Prostate gland (tissue), 2 donors: ENCODE measurements around the gene MCOLN1. TPM values are rescaled to one million over a fixed set of nuclear protein-coding genes. Genes with fewer than 3 reads are reported as not detected.

Source experiments
- DNase-seq: peaks from one replicate; pipeline ENCODE4 v3.0.0-alpha.2; 2019; ENCODE audit warnings: low spot score
- H3K27ac ChIP-seq, 2 donors: fragments of 200-600 bp; sonication (generic); 2 replicates each; pipeline ENCODE4 v1.5.1; 2017 to 2019
- H3K27me3 ChIP-seq: fragments of 200-600 bp; sonication (generic); replicated peaks from 2 replicates; pipeline ENCODE4 v1.5.1; 2019; ENCODE audit not compliant: insufficient read depth
- H3K36me3 ChIP-seq, 2 donors: fragments of 200-600 bp; sonication (generic); 1 replicate in 1 of 2; 2 replicates in 1 of 2; pipeline versions ENCODE4 v1.5.1 to v1.8.1; 2017 to 2019
- H3K4me1 ChIP-seq: fragments of 200-600 bp; sonication (generic); replicated peaks from 2 replicates; pipeline ENCODE4 v1.5.1; 2019
- H3K4me3 ChIP-seq, 2 donors: fragments of 200-600 bp; sonication (generic); 2 replicates each; pipeline ENCODE4 v1.5.1; 2017 to 2019
- H3K9me3 ChIP-seq: fragments of 200-600 bp; sonication (generic); 2 replicates; pipeline ENCODE4 v1.5.1; 2017
- POLR2A ChIP-seq: fragments of 450-650 bp; IDR thresholded peaks from one replicate; pipeline ENCODE4 v1.6.1; 2016; ENCODE audit warnings: antibody characterized with exemption, mild to moderate bottlenecking
- POLR2AphosphoS5 ChIP-seq: sonication (generic); formaldehyde crosslinking; IDR thresholded peaks from one replicate; pipeline ENCODE4 v1.6.1; 2017; ENCODE audit warnings: antibody characterized with exemption
- WGBS: methylation state at CpG from one replicate; pipeline ENCODE4 v1.1.5; 2018; 5-methylcytosine and 5-hydroxymethylcytosine counted together
- intact Hi-C: fragments of 100-400 bp; cut with DNase I; formaldehyde crosslinking; loops from one replicate; pipeline ENCODE4 v1.14.2; 2022
- total RNA-seq, 2 donors: library from RNA; depleted of rRNA; stranded (reverse); fragments of >200 nt; gene quantifications; one replicate each; pipeline ENCODE4 v1.1.0, GENCODE V29; 2016
- TF ChIP-seq, protein P1 (sequence below), 4 experiments: fragments of 200-600 bp in 2 of 4; fragments of 450-650 bp in 2 of 4; sonication (generic) in 2 of 4; IDR thresholded peaks; 1 replicate in 3 of 4; 2 replicates in 1 of 4; pipeline ENCODE4 v1.5.1; 2016 to 2019; ENCODE audit warnings: antibody characterized with exemption in 4 of 4, mild to moderate bottlenecking in 2 of 4, moderate library complexity in 2 of 4

MCOLN1 gene
- 10 to 100 TPM; 13.4 to 24.8 TPM for total RNA-seq

DNA sequence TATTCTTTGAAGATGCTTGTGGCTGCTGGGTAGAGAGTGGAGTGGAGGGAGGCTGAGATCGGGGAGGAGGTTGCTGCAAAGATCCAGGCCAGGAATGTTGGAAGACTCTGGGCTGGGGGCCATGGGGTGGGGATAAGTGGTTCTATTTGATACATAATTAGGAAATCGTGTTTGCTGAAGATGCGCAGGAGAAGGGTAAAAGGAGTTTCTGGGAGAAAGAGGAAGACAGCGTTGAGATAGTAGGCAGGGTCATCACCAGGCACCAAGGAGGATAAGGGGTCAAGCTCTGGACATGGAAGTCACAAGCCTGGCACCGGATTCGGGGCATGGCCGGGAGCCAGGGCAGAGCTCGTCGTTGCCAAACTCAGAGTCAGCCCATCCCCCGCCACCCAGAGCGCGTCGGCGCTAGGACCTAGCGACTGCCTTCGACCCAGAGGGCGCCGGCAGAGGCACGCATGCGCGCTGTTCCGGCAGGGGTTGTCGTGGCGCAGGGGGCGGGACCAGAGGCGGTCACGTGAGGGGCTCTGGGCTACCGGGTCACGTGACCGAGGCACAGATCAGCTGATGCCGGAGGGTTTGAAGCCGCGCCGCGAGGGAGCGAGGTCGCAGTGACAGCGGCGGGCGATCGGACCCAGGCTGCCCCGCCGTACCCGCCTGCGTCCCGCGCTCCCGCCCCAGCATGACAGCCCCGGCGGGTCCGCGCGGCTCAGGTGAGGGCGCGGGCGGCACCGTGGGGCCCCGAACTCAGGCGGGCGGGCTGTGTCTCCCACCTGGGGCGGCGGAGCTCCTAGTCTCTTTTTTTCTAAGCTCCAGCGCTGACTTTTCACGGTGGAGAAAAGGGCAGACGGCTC is at the start of gene MCOLN1:
Gene MCOLN1 (plus strand): TSS at position 553 of the 851 bp plus-strand sequence. CDS start 127 bp downstream, at position 680.
- Histone ChIP-seq H3K4me3 (peak within 1 kb of the TSS; percentile 77 to 94), H3K27me3 (no peaks in the 10 kb centered on the region), H3K27ac (peak within 1 kb of the TSS; percentile 47 to 58), H3K9me3 (no peaks in the 10 kb centered on the region), H3K4me1 (peaks cover 12% of the 10 kb centered on the region), H3K36me3 (peaks cover 0 to 8% of the 10 kb centered on the region in 2 donors)
- TF ChIP-seq POLR2A = peak; percentile 81
- peak; percentile 100 for TF ChIP-seq POLR2AphosphoS5
- TF ChIP-seq, protein P1, sequence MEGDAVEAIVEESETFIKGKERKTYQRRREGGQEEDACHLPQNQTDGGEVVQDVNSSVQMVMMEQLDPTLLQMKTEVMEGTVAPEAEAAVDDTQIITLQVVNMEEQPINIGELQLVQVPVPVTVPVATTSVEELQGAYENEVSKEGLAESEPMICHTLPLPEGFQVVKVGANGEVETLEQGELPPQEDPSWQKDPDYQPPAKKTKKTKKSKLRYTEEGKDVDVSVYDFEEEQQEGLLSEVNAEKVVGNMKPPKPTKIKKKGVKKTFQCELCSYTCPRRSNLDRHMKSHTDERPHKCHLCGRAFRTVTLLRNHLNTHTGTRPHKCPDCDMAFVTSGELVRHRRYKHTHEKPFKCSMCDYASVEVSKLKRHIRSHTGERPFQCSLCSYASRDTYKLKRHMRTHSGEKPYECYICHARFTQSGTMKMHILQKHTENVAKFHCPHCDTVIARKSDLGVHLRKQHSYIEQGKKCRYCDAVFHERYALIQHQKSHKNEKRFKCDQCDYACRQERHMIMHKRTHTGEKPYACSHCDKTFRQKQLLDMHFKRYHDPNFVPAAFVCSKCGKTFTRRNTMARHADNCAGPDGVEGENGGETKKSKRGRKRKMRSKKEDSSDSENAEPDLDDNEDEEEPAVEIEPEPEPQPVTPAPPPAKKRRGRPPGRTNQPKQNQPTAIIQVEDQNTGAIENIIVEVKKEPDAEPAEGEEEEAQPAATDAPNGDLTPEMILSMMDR (IDR thresholded peaks at IDR 0.05) = peak in 2 of 4 experiments; percentile 42 to 45
- under 1% methylated on average over 60 of the region's 65 CpGs for WGBS
- peak; percentile 99 for DNase-seq
- intact Hi-C loops = loop anchor here (5.0 kb wide), 1 partner anchor 125 kb away; no protein-coding TSS in a partner anchor

DNA sequence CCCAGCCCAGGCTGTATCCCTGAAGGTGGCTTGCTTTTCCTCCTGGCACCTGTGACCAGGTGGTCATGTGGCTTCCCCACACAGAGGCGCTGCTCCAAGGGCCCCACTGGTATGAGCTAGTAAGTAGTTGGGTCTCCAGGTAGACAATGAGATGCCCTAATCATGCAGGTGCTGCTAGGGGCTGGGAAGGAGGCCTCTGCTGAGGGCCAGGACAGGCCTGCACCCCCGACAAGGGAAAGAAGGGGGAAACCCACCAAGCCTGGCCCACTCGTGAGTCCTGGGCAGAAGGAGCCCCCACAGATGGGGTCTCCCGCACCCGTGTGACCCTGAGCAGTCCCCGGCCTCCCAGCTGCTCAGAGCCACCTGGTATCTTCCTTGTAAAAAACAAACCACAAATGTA is 46.8 kb upstream of the MCOLN1 start:
- DNase-seq = no peak
- no peaks in the 10 kb centered on the region for H3K9me3 ChIP-seq
- WGBS = 84% methylated on average over 5 of the region's 6 CpGs
- no peaks in the 10 kb centered on the region for H3K27me3 ChIP-seq
- peaks cover 2 to 5% of the 10 kb centered on the region in 2 donors for H3K36me3 ChIP-seq
- TF ChIP-seq POLR2A (no peak), POLR2AphosphoS5 (no peak)
- TF ChIP-seq, protein P1 (IDR thresholded peaks at IDR 0.05) = no peak
- intact Hi-C loops = no loop called here
- no peaks in the 10 kb centered on the region for H3K4me1 ChIP-seq
- no peak overlapping the region for H3K27ac ChIP-seq
- no peak overlapping the region for H3K4me3 ChIP-seq

DNA sequence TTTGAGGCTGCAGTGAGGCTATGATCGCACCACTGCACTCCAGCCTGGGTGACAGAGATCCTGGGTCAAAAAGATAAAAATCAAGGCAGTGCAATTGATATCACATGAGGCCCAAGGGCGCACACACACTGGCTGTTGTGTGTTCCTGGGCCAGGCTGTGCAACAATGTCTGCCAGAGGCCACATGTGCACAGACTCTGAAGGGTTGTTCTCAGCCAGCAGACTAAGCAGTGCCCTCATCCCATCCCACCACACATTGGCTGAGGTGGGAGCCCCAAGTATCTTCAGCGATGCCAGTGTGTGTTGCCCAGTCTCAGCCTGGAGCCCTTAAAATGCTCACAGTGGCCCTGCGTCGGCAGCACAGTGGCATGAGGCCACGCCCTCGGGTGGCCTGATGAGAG is 46.2 kb upstream of the MCOLN1 start:
- Histone ChIP-seq H3K9me3 (no peaks in the 10 kb centered on the region), H3K27me3 (no peaks in the 10 kb centered on the region), H3K4me1 (no peaks in the 10 kb centered on the region), H3K27ac (no peak overlapping the region), H3K4me3 (no peak overlapping the region), H3K36me3 (no peaks in the 10 kb centered on the region)
- DNase-seq = no peak
- TF ChIP-seq, protein P1 (IDR thresholded peaks at IDR 0.05) = no peak
- TF ChIP-seq POLR2AphosphoS5 (no peak), POLR2A (no peak)
- intact Hi-C loops = no loop called here
- WGBS = 85% methylated on average over 7 of the region's 7 CpGs

DNA sequence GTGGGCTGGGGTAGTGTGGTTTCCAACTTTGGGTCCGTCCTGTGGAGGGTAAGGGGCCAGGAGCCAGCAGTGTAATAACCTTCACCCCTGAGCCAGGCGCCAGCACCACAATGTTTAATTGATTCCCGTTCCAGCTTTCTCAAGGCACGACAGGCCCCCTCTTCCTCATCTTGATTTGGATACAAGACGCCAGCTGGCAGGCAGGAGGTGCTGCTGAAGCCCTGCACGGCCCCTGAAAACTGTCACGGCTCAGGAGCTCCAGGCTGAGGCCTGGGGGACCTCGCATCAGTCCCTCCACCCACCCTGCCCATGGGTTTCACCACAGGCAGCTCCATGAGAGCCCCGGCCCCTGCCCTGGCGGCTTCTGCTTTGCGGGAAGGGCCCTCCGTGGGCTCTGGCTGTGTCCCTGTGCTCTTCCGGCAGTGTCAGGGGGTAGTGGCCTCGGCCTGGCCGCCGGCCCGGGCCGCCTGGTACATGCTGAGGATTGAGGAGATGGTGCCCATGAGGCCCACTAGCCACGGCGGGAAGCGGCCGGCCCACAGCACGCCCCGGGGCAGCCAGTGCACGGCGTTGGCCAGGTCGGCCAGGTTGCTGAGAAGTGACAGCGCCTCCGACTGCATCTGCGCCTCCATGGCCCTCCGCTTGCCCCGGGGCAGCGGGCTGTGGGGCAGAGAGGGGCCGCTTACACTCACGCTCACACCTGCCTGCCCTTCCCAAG is 45.5 kb upstream of the MCOLN1 start:
- no peak overlapping the region for H3K27ac ChIP-seq
- H3K27me3 ChIP-seq = no peaks in the 10 kb centered on the region
- TF ChIP-seq POLR2A (no peak), POLR2AphosphoS5 (no peak)
- TF ChIP-seq, protein P1 (IDR thresholded peaks at IDR 0.05) = no peak
- no peaks in the 10 kb centered on the region for H3K36me3 ChIP-seq
- DNase-seq = no peak
- intact Hi-C loops = no loop called here
- no peaks in the 10 kb centered on the region for H3K4me1 ChIP-seq
- H3K9me3 ChIP-seq = no peaks in the 10 kb centered on the region
- H3K4me3 ChIP-seq = no peak overlapping the region
- WGBS = 74% methylated on average over 20 of the region's 35 CpGs
